K562 (cell line): ENCODE measurements around the gene GRIK3. TPM values are rescaled to one million over a fixed set of nuclear protein-coding genes. Genes with fewer than 3 reads are reported as not detected.

ENCODE experiments used
- NRF1 ChIP-seq, 2 experiments: fragments of 450-650 bp; IDR thresholded peaks in 1 of 2; conservative IDR thresholded peaks in 1 of 2; 2 replicates each; pipeline ENCODE4 v1.6.1; 2014; ENCODE audit warnings: mild to moderate bottlenecking in 2 of 2
- PYGO2 ChIP-seq: fragments of 450-650 bp; IDR thresholded peaks from 2 replicates; pipeline ENCODE4 v1.6.1; 2016; ENCODE audit warnings: mild to moderate bottlenecking, missing genetic modification characterization, moderate library complexity, missing compliant biosample characterization
- SETDB1 ChIP-seq: IDR thresholded peaks from one replicate; pipeline ENCODE4 v1.6.1; 2012; ENCODE audit warnings: low read length, control low read depth, inconsistent platforms
- SMAD4 ChIP-seq: fragments of 250-450 bp; sonication (Bioruptor Pico); conservative IDR thresholded peaks from 2 replicates; pipeline ENCODE4 v1.8.0; 2021; ENCODE audit warnings: inconsistent platforms, mild to moderate bottlenecking, moderate library complexity
- THAP12 ChIP-seq: fragments of 250-450 bp; sonication (Bioruptor Pico); IDR thresholded peaks from 2 replicates; pipeline ENCODE4 v1.9.0; 2021; ENCODE audit warnings: mild to moderate bottlenecking, inconsistent platforms
- ZNF197 ChIP-seq: fragments of 200-800 bp; sonication (Bioruptor generic); IDR thresholded peaks from 2 replicates; pipeline ENCODE4 v1.6.1; 2016; ENCODE audit warnings: low read depth, missing genetic modification characterization, missing compliant biosample characterization
- ZNF395 ChIP-seq: fragments of 200-800 bp; sonication (Bioruptor generic); IDR thresholded peaks from 2 replicates; pipeline ENCODE4 v1.6.1; 2017; ENCODE audit warnings: missing genetic modification characterization, missing compliant biosample characterization
- polyA plus RNA-seq, 8 experiments: library from polyadenylated mRNA; depleted of rRNA in 4 of 8; stranded (reverse) in 5 of 8; unstranded in 3 of 8; fragments of >200 nt; fragmentation: Nextera tagmentation in 2 of 8; fragmentation: Illumina TruSeq in 1 of 8; extraction: Ambion mirVana in 2 of 8; extraction: Trizol in 1 of 8; gene quantifications; 2 replicates each; pipeline versions ENCODE4 v1.2.1 to v1.2.3, GENCODE V29; 2011 to 2014; ENCODE audit warnings: inconsistent platforms in 1 of 8, missing spikeins in 1 of 8
- total RNA-seq, 7 experiments: library from RNA; depleted of rRNA in 6 of 7; stranded (reverse); fragments of >200 nt in 6 of 7; fragmentation: Illumina TruSeq in 2 of 7; extraction: Trizol in 2 of 7; gene quantifications; 2 replicates each; pipeline versions ENCODE4 v1.2.1 to v1.2.3, GENCODE V29; 2011 to 2021; ENCODE audit warnings: low replicate concordance in 1 of 7
- TF ChIP-seq, protein P1 (sequence below): fragments of 250-450 bp; sonication (Bioruptor Pico); IDR thresholded peaks from 2 replicates; pipeline ENCODE4 v1.5.0; 2020; ENCODE audit warnings: mild to moderate bottlenecking, borderline replicate concordance
- TF ChIP-seq, protein P2 (sequence below), 2 experiments: fragments of 450-650 bp; IDR thresholded peaks; 2 replicates each; pipeline ENCODE4 v1.6.1; 2018; ENCODE audit warnings: mild to moderate bottlenecking in 2 of 2, low read depth in 1 of 2; ENCODE audit not compliant: partially characterized antibody in 2 of 2

GRIK3 gene
- total and polyA plus RNA-seq, 9 of the 15 experiments (the other 6 are each of a cell fraction or from before 2014, with no cell fraction given), result not detected

GRCh38 chr1:36966242-36966641 is 68.1 kb downstream of the GRIK3 start (continued):
- TF ChIP-seq ZNF395 (CRISPR knock-in tag) (0 out of 2 replicates have a peak, but pooled peaks have one; percentile 31), SETDB1 (peak; percentile 46), PYGO2 (tag) (no peak), THAP12 (CRISPR knock-in tag) (no peak), SMAD4 (0 out of 2 replicates have a peak, but pooled peaks have one; percentile 20), NRF1 (conservative IDR thresholded peaks at IDR 0.05 in 1 of 2, IDR thresholded peaks at IDR 0.05 in 1 of 2) (no peak), ZNF197 (CRISPR knock-in tag) (peak; percentile 56; the same call in 1 of the 2 replicates)
- TF ChIP-seq, protein P1, sequence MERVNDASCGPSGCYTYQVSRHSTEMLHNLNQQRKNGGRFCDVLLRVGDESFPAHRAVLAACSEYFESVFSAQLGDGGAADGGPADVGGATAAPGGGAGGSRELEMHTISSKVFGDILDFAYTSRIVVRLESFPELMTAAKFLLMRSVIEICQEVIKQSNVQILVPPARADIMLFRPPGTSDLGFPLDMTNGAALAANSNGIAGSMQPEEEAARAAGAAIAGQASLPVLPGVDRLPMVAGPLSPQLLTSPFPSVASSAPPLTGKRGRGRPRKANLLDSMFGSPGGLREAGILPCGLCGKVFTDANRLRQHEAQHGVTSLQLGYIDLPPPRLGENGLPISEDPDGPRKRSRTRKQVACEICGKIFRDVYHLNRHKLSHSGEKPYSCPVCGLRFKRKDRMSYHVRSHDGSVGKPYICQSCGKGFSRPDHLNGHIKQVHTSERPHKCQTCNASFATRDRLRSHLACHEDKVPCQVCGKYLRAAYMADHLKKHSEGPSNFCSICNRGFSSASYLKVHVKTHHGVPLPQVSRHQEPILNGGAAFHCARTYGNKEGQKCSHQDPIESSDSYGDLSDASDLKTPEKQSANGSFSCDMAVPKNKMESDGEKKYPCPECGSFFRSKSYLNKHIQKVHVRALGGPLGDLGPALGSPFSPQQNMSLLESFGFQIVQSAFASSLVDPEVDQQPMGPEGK (CRISPR knock-in tag), result no peak
- TF ChIP-seq, protein P2, sequence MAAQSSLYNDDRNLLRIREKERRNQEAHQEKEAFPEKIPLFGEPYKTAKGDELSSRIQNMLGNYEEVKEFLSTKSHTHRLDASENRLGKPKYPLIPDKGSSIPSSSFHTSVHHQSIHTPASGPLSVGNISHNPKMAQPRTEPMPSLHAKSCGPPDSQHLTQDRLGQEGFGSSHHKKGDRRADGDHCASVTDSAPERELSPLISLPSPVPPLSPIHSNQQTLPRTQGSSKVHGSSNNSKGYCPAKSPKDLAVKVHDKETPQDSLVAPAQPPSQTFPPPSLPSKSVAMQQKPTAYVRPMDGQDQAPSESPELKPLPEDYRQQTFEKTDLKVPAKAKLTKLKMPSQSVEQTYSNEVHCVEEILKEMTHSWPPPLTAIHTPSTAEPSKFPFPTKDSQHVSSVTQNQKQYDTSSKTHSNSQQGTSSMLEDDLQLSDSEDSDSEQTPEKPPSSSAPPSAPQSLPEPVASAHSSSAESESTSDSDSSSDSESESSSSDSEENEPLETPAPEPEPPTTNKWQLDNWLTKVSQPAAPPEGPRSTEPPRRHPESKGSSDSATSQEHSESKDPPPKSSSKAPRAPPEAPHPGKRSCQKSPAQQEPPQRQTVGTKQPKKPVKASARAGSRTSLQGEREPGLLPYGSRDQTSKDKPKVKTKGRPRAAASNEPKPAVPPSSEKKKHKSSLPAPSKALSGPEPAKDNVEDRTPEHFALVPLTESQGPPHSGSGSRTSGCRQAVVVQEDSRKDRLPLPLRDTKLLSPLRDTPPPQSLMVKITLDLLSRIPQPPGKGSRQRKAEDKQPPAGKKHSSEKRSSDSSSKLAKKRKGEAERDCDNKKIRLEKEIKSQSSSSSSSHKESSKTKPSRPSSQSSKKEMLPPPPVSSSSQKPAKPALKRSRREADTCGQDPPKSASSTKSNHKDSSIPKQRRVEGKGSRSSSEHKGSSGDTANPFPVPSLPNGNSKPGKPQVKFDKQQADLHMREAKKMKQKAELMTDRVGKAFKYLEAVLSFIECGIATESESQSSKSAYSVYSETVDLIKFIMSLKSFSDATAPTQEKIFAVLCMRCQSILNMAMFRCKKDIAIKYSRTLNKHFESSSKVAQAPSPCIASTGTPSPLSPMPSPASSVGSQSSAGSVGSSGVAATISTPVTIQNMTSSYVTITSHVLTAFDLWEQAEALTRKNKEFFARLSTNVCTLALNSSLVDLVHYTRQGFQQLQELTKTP (IDR thresholded peaks at IDR 0.05; ENCODE audit: low read depth in 1 of 2, partially characterized antibody in 2 of 2), result peak in 1 of 2 experiments; percentile 93
